ENCODE results near the gene ZNF469.

ZNF469 gene

DNA sequence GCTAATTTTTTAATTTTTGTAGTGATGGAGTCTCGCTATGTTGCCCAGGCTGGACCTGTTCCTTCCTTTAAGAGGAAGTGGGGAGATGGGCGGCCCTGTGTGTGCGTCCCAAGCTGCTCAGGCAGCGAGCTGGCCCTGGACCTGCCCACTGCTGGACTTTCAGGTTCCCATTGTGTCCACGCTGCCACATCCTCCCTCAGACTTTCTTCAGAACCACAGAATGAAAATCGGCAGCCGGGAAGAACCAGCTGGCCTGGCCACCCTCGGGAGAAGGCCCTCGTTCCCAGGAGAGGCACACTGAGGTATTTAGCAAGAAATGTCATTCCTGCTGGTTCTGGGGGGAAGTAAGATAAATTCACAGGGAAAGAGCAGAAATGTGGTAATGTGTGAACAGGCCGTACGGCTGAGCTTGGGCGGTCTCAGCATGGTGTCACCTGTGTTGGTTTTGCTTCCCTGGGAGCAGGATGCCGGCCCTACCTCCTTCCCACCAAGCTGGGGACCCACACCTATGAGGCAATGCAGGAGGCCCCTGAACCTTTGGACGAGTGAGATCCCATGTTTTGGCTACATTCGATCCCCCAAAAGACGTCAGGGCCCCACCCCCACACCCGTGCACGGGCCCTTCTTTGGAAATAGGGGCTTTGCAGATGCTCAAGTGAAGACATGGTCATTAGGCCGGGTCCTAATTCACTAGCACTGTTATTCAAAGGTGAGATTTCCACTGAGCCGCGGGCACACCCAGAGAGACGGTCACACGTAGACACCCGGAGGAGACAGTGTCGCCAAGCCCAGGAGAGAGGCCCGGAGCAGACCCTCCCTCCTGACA lies 35.9 kb upstream of the ZNF469 start:
- DNase-seq (ENCODE audit: low read depth): no peak

DNA sequence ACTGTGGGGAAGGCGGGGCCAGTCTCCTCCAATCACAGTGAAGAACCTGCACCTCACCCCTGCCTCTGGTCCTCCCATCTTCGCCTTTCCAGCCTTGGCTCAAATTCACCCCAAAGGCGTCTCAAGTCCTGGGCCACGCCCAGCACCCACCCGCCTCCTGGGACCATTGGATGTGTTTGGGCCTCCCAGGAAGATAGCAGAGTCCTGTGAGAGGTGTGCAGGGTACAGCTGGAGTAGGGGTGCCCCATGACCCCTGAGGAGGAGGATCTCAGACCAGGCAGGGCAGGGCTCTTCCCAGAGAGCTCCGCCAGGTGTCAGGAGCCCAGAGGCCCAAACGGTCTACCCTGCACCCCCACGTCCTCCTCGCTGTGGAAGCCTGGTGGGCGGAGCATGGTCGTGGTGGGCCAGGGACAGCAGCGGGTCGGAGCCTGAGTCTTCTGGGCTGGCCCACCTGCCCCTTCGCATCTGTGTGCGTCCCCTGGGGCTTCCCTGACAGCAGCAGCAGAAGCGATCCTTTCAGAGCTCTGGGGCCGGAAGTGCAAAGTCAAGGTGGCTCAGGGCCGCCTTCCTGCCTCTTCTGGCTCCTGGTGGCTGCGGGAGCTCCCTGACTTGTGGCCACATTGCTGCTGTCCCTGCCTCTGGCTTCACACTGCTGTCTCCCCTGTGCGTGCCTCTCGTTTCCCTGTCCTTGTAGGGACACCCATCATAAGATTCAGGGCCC lies 34.9 kb upstream of the ZNF469 start:
- no peak for DNase-seq (ENCODE audit: low read depth)

DNA sequence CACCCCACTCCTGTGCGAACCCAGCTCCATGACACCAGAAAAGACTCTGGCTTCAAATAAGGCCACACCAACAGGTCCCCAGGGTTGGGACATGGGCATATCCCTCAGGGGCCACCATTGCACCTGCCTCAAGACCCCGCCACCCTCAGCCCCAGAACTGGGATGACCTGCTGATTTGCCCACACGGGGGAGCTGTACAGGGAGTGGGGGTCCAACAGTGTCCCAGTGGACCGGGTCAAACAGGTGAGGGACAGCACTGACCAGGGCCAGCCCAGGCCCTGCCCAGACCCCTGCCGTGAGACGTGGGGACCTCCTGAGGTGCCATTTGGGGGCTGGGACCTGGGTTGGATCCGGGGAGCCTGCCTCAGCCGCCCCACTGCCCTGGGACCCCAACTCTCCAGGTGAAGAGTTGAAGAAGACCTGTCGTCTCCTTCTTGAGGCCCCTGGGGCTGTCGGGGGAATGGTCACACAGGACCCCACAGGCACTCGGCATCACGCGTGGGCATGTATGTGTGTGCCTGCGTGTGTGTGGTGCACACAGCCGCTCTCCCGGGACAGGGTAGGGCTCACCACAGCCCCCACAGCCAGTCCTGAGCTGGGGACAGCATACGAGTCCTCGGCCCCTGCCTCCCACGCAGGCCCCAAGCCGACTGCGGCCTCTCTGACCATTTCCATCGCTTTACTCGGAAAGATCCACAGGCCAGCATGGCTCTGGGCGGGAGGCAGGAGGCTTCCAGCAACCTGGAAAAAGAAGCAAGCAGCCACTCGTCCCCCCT lies 34.2 kb upstream of the ZNF469 start:
- DNase-seq (ENCODE audit: low read depth): no peak

DNA sequence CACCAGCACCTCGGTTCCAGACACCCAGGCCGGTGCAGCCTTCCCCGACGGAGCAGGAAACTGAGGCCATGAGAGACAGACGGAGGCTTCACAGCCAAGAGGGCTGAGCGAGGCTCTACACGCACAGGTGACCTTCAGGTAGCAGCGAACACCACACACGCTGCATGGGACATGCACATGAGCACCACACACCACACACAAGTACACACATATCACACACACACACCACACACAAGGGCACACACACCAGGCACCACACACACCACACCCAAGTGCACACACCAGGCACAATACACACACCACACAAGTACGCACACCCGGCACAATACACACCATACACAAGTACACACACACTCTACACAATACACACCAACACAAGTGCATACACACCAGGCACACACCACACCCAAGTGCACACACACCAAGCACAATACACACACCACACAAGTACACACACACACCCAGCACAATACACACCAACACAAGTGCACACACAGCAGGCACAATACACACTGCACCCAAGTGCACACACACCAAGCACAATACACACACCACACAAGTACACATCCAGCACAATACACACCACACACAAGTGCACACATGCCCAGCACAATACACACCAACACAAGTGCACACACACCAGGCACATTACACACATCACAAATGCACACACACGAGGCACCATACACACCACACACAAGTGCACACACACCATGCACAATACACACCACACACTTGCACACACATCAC lies 33.4 kb upstream of the ZNF469 start:
- DNase-seq (ENCODE audit: low read depth): no peak

DNA sequence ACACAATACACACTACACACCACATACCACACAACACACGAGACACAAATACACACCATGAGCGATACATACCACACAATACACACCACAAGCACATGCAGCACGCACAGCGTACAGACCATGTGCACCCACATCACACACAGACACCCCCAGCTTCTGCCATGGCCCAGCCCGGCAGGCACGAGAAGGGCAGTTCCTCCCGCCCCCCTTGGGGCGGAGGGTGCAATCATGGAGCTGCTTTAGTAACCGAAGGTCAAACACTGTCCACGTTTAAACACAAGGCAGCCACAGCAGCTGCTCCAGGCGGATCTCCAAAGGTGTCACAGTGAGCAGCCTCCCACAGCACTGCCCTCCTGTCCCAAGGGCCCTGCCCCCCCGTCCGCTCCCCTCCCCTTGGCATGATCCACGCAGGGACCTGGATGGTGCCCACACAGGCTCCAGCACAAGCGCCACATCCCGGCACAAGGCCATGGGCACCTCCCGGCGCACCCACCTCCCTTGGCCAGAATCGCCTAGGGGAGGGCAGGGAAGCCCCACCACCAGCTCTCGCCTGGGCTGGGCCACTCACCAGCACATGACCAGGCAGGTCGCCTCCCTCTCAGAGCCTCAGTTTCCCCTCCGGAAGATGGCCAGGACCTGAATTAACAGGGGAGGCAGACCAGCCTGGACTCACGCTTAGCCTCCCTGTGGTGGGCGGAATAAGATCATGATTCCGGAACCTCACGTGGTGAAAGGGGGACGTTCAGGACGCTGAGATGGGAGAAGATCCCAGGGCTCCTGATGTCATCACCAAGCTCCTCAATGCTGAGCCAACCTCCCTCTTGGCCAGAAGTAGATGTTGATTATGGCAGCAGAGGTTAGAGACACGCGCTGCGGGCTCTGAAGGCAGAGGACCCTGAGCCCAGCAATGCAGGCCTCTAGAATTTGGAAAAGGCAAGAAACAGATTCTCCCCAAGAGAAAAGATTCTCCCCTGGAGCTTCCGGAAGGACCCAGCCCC lies 32.6 kb upstream of the ZNF469 start:
- no peak for DNase-seq (ENCODE audit: low read depth)

DNA sequence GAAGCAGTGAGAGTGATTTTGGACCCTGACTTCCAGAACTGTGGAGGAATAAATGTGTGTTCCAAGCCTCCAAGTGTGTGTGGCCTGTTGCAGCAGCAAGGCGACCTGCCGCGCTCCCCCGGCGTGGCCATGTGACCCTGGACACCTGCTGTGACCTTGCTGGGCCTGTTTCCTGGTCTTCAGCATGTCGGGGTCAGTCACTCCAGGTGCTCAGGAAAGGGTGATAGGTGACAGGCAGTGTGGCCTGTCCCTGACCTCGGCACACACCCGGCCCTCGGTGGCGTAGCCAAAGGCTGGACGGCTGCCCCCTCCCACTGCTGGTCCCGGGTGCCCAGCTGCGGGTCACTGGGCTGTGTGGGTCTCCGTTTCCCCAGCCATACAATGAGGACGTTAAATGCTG lies 31.8 kb upstream of the ZNF469 start:
- no peak for DNase-seq (ENCODE audit: low read depth)

DNA sequence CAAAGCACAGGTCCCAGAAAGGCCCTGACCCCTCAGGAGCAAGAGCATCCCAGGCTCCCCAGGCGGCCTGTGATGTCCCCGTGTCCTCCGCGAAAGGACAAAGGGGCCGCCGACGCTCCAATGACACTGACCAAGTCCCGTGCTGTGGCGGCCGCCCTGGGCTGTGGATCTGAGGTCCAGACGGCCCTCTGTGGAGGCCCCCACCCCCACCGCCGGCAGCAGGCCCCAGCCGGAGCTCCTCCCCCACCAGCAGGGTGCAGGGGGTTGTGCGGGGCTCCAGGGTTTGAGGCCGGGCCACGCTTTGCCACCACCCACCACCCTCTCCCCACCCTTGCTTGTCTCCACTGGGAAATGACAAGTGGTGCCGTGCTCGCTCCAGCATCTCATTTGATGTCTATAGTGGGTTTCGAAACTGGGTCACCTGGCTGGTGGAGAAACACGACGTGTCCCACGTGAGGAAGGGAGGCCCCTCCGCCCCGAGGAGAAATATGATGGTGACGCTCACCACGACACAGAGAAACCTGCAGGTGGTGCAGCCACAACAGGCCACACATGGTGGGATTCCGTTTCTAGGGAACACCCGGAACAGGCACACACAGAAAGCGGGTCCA lies 31.2 kb upstream of the ZNF469 start:
- no peak for DNase-seq (ENCODE audit: low read depth)

DNA sequence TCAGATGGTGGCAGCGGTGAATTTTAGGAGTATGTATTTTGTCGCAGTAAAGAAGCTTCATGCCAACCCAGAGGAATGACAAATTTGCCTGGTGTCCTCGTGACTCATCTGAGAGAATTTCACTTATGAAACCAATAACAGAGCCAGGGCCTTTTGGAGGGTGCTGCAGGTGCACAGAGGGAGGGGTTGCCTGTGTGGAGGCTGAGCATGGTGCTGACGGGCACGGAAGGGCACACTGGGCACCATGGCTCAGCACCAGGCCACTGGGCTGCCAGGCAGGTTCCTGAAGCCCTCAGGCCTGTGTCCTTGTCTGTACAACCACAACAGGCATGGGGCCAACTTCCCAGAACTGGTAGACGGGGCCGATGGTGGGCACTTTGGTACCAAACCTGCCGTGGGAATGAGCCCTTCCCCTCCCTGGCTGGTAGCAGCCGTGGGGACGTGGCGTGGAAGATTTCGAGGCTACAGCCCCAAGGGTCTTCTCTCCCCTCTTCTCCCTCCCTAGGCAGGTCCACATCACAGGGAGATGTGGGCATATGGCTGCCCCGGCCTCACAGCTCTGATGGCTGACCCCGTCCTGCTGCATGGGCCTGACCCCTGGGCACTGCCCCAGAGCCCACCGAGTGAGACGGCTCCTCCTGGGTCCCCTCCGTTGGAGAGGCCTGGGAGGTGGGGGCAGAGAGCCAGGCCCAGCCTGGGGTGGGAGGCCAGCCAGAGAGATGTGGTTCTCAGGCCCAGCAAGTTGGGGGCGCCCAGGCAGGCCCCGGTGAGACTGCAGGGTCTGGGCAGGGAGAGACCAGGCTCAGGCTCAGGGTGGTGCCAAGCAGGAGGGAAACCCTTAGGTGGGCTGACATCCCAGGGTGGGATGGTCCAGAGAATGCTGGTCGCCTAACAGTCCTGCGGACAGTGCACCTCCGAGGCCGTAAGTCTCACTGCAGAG lies 30.2 kb upstream of the ZNF469 start:
- DNase-seq (ENCODE audit: low read depth): no peak

DNA sequence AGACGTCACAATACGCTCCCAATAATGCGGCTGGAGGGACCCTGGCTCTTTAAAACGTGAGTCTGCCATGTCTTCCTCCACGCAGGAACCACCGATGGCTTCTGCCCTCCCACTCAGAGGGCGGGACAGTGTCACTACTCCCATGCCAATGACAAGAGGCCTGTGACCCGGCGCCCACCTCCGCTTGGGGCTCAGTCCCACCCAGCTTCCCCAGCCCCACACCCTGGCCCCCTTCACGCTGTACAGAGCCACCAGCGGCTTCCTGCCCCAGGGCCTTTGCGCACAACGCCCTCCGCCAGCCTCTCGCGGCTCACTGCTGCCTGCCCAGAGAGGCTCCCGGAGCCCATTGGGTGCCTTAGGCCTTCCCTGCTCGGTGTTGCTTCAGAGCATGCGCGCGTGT lies 29.5 kb upstream of the ZNF469 start:
- no peak for DNase-seq (ENCODE audit: low read depth)

DNA sequence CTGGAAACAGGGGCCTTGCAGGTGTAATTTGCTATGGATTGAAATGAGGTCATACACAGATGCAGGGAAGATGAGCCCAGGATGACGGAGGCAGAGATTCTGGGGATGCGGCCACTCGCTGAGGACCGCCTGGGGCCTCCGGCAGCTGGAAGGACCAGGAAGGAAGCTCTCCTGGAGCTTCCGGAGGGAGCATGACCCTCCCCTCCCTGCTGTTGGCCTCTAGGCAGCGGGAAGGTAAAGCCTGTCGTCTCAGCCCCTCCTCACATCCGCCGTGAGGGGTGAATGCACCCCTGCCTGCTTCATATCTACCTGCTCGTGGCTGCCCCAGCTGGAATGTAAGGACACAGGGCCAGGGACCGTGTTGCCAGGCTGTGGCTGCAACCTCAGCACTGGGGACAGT lies 29.1 kb upstream of the ZNF469 start:
- no peak for DNase-seq (ENCODE audit: low read depth)

DNA sequence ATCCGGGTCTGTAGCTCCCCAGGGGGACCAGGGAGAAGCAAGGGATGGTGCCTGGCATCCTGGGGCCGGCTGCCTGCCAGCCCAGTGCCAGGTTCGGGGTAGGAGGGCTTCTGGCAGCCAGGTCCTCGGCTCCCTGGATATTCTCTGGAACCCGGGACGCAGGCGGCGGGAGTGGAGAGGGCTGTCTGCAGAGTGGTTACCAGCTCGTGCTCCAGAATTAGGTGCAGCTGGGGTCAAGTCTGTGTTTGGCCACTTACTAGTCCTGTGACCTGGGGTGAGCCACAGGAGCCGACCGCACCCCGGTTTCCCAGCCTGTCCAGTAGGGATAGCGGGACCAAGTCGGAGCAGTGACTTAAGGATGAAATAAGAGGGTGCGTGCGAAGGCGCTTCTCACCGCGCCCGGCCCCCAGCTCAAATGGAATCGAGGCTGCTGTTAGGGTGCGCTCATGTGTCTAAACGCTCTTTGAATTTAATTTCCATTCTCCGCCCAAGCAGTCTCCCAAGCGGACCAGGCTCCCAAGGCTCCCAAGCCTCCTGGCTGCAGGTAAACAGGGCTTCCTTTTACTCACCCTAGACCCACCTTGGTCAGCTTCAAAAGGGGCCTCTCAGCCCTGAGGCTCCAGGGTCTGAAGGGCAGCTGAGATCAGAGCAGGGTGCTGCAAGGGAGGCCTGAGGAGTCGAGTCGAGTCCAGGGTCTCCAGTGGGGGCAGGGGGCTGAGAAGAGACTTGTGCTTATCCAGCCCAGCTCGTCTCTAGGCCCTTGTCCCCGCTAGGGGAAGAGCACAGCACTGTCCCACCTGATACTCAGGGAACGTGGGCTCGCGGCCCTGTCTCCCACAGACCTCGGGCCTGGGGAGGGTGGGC lies 28.3 kb upstream of the ZNF469 start:
- no peak for DNase-seq (ENCODE audit: low read depth)

DNA sequence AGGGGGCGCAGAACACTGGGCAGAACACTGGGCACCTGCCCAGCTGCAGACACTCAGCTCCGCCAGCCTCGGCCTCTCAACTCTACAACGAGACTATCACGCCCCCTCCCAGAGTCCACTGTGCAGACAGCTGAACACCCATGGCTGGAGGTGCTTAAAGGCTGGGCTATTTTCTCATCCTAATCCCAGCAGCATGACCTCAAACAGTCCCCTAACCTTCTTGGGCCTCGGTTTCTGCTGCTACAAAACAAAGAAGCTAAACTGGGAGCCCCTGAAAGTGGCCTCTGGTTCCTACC lies 27.7 kb upstream of the ZNF469 start:
- DNase-seq (ENCODE audit: low read depth): no peak

DNA sequence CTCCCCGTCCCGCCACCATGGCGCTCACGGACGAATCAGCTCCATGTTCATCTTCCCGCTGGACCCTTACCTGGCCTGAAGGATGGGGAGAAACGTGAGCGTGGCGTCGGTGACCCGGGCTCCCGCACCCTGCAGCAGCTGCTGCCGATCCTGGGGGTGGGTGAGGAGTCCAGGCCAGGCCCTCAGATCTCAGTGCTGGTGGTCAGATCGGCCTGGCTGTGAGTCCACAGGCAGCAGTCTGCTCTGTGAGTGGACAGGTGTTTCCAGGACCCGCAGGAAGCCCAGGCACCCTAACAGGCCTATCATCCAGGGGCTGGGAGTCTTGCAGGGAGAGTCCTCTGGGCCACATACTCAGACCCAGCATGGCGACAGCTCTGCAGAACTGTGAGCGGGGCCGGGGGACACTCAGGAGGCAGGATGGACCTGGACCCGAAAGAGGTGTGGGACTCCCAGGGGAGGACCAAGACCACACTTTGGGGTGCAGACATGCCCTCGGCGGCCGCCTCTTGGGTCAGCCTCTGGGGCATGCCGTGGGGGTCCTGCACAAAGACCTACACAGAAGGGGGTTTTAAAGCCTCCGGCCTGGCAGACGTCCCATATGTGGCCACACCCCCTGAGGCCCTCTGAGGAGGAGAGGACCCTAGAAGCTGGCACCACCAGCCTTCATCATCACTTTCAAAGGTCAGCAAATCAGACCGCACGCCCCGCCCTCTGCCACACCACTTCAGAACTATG lies 27.2 kb upstream of the ZNF469 start:
- no peak for DNase-seq (ENCODE audit: low read depth)

DNA sequence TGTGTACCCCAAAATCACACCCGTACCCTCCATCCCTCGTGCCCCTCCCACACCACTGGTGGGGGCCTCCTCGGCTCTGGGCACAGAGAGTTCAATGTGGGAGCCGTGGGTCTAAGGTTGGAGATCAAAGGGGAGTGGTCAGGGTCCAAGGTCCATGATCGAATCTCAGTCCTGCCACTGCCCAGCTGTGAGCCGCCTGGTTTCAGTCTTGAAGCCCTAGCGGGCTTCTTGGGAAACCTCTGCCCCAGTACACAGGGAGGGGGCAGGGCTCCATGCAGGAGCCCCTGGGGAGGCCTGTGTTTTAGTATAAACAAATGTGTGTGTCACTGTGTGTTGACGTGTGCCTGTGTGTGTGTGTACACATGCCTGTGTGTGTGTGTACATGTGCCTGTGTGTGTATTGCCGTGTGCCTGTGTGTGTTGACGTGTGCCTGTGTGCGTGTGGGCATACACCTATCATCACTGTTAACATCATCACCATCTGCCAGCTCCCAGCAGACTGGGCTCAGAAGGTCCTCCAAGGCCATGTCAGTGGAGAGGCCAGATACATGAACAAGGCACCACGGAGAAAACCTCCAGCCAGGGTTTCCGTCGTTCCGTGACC lies 26.5 kb upstream of the ZNF469 start:
- DNase-seq (ENCODE audit: low read depth): no peak

DNA sequence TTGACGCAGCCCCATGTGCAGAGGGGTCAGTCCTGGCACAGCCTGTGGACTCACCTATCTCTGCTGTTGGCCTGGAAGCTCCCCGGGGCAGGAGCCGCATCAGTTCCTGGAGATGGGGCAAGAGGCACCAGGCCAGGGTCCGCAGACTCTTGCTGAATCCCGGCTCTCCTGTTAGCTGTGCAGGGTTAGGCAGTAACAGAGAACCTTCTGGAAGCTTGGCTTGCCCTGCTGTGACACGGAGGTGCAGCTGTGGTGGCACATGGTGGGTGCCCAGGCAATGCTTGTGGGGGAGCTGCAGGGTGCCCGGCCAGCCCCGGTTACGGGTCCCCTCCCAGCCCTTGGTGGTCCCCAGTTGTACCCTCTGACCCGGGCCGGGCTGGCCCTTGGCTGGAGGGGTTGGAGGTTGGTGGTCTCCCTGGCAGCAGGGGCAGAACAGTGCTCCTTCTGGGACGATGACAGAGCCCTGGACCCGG lies 26.0 kb upstream of the ZNF469 start:
- DNase-seq (ENCODE audit: low read depth): no peak

DNA sequence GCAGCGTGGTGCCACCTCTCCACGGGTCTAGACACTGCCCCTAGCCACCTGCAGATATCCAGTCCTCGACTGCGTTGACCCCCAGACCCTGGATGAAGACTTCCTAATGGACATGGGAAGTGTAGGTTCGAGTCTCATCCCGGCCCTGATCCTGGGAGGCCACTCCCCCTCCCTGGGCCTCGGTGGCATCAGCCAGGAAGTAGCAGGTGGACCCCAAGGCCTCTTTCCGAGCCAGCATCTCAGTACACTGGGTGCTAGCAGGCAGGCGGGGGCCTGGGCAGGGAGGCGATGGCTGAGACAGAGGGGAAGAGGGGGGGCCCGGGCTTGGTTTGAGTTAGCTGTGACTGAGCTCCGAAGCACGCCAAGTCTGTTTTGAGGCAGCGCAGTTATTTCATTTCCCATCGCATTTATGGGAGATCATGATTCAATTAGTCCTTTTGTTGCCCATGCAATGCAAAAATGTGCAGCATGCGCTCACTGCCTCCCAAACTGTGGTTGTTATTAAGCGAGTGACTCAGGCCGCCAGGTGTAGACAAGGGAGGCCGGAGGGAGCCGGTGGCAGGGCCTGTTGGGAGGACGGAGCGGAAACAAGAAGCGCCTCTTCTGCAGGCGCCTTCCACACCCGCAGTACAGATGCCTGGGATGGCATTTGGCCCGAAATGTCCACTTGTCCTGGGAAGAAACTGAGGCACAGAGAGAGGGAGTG lies 25.3 kb upstream of the ZNF469 start:
- DNase-seq (ENCODE audit: low read depth): no peak

DNA sequence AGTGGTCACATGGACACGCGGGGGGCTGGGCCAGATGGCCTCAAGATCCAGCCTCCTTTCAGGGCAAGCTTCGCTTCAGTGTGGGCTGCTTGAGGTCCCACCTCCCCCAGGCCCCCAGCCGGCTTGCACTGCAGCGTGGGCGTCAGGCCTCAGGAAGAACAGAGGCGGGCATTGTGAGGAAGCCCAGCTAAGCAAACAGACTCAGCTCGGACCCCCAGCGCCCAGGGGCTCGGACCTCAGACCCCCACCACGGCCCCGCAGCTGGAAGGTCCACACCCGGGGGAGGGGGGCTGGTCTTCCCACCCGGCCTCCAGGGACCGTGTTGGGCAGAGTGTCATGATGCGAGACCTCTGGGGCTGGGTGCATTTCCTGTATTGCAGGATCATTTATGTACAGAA lies 24.7 kb upstream of the ZNF469 start:
- no peak for DNase-seq (ENCODE audit: low read depth)

Data from stromal cell of bone marrow (primary cell).